ENCODE data around the gene PPM1L.

Gene PPM1L

GRCh38 chr3:160765211-160765610 is 9.2 kb downstream of the PPM1L start:
- no peak for DNase-seq

- DNase-seq, result no peak
Observed at GRCh38 chr3:160768031-160768430, 12.0 kb downstream of the PPM1L start.

GRCh38 chr3:160768918-160769317 is 12.9 kb downstream of the PPM1L start:
- DNase-seq, result no peak

- DNase-seq, result no peak
Observed at GRCh38 chr3:160771811-160772459, 15.9 kb downstream of the PPM1L start.

GRCh38 chr3:160773722-160774121 is 17.7 kb downstream of the PPM1L start:
- no peak for DNase-seq

- no peak for DNase-seq
Observed at GRCh38 chr3:160774172-160774571, 18.1 kb downstream of the PPM1L start.

- DNase-seq, result no peak
Observed at GRCh38 chr3:160778480-160778879, 22.4 kb downstream of the PPM1L start.

GRCh38 chr3:160779040-160779439 is 23.0 kb downstream of the PPM1L start:
- no peak for DNase-seq

GRCh38 chr3:160780245-160780644 is 24.2 kb downstream of the PPM1L start:
- DNase-seq, result no peak

GRCh38 chr3:160781402-160781801 is 25.4 kb downstream of the PPM1L start:
- no peak for DNase-seq

- DNase-seq, result no peak
Observed at GRCh38 chr3:160781863-160782262, 25.8 kb downstream of the PPM1L start.

GRCh38 chr3:160784853-160785252 is 28.8 kb downstream of the PPM1L start:
- no peak for DNase-seq

GRCh38 chr3:160790726-160791125 is 34.7 kb downstream of the PPM1L start:
- DNase-seq, result no peak

- no peak for DNase-seq
Observed at GRCh38 chr3:160792540-160792939, 36.5 kb downstream of the PPM1L start.

GRCh38 chr3:160793722-160794252 is 37.8 kb downstream of the PPM1L start:
- no peak for DNase-seq

- DNase-seq, result no peak
Observed at GRCh38 chr3:160796089-160796812, 40.2 kb downstream of the PPM1L start.

GRCh38 chr3:160796813-160797164 is 40.8 kb downstream of the PPM1L start:
- no peak for DNase-seq

- no peak for DNase-seq
Observed at GRCh38 chr3:160797356-160797755, 41.3 kb downstream of the PPM1L start.

GRCh38 chr3:160801386-160802118 is 45.5 kb downstream of the PPM1L start:
- DNase-seq, result no peak

GRCh38 chr3:160804762-160805161 is 48.7 kb downstream of the PPM1L start:
- no peak for DNase-seq

GRCh38 chr3:160806094-160806493 is 50.1 kb downstream of the PPM1L start:
- DNase-seq, result no peak

GRCh38 chr3:160806686-160807085 is 50.7 kb downstream of the PPM1L start:
- no peak for DNase-seq

GRCh38 chr3:160808838-160809237 is 52.8 kb downstream of the PPM1L start:
- no peak for DNase-seq

- DNase-seq, result no peak
Observed at GRCh38 chr3:160809453-160809852, 53.4 kb downstream of the PPM1L start.
